Choroid plexus epithelial cell (primary cell): ENCODE results near the gene TOMM40.
"Not testable (repeated sequence)": the region's sequence is repeated elsewhere in the genome, so short reads cannot be mapped to it uniquely, and the experiment has no call there.

Source experiments
- DNase-seq: peaks from one replicate; pipeline ENCODE4 v3.0.0-alpha.2; 2010; ENCODE audit warnings: low read depth
- H3K4me3 ChIP-seq: 2 replicates; pipeline ENCODE4 v1.5.1; 2011; ENCODE audit warnings: low read depth, mild to moderate bottlenecking, control low read depth, low read length, moderate library complexity
- CTCF ChIP-seq: conservative IDR thresholded peaks from 2 replicates; pipeline ENCODE4 v1.5.1; 2011; ENCODE audit warnings: low read depth, mild to moderate bottlenecking, control low read depth, inconsistent platforms, low read length, moderate library complexity

TOMM40 gene

GRCh38 chr19:44924243-44924725 lies 33.2 kb downstream of the TOMM40 start:
- DNase-seq, result no peak
- TF ChIP-seq CTCF, result no peak
- H3K4me3 ChIP-seq, result no peak overlapping the region

- no peak overlapping the region for H3K4me3 ChIP-seq
- peak; percentile 70 for DNase-seq
- no peak for TF ChIP-seq CTCF
These were observed 34.2 kb downstream of the TOMM40 start for GRCh38 chr19:44925114-44925891.

- peak overlapping the region; percentile 17 for H3K4me3 ChIP-seq
- not testable (repeated sequence) for DNase-seq
These were observed 35.4 kb downstream of the TOMM40 start for GRCh38 chr19:44926245-44927077.

- DNase-seq, result peak; percentile 84
- no peak overlapping the region for H3K4me3 ChIP-seq
- no peak for TF ChIP-seq CTCF
These were observed 36.7 kb downstream of the TOMM40 start for GRCh38 chr19:44927746-44928145.

- no peak overlapping the region for H3K4me3 ChIP-seq
- no peak for DNase-seq
- no peak for TF ChIP-seq CTCF
These were observed 39.0 kb downstream of the TOMM40 start for GRCh38 chr19:44930088-44930487.

GRCh38 chr19:44931541-44931940 lies 40.5 kb downstream of the TOMM40 start:
- no peak for TF ChIP-seq CTCF
- no peak for DNase-seq

GRCh38 chr19:44939668-44940067 lies 48.6 kb downstream of the TOMM40 start:
- no peak for TF ChIP-seq CTCF
- DNase-seq, result peak; percentile 23

More at GRCh38 chr19:44931541-44931940, 40.5 kb downstream of the TOMM40 start:
- no peak overlapping the region for H3K4me3 ChIP-seq

More at GRCh38 chr19:44939668-44940067, 48.6 kb downstream of the TOMM40 start:
- no peak overlapping the region for H3K4me3 ChIP-seq
